MCF 10A (cell line): ENCODE results near the gene ANGEL1. TPM values are rescaled to one million over a fixed set of nuclear protein-coding genes. Genes with fewer than 3 reads are reported as not detected.
A peak's percentile ranks its signal among the peaks of the same experiment; 100 is the strongest.

Experiments used
- Bru-seq: library from RNA; stranded (reverse); fragments of 400-500 nt; gene quantifications from one replicate; lab custom pipeline; 2021; lab: Mats Ljungman, UMichigan
- BruChase-seq, 2 experiments: library from RNA; stranded (reverse); fragments of 400-500 nt; gene quantifications; one replicate each; lab custom pipeline; 2021; lab: Mats Ljungman, UMichigan
- BruUV-seq: library from RNA; stranded (reverse); fragments of 400-500 nt; replicated peaks from 2 replicates; lab custom pipeline; 2021; lab: Mats Ljungman, UMichigan
- CTCF ChIA-PET: fragments of 300-600 bp; sonication (Branson Sonifier 250); formaldehyde crosslinking; extraction: SDS; loops from one replicate; lab custom pipeline; 2021; ENCODE audit warnings: antibody characterized with exemption, inconsistent platforms; lab: Yijun Ruan, JAX
- POLR2A ChIA-PET: fragments of 300-600, 350-650 bp; sonication (Branson Sonifier 250); formaldehyde crosslinking; extraction: SDS; loops from one replicate; lab custom pipeline; 2020; ENCODE audit warnings: antibody characterized with exemption, inconsistent platforms; lab: Yijun Ruan, JAX
- DNase-seq: peaks from one replicate; pipeline ENCODE4 v3.0.0-alpha.2; 2018; ENCODE audit not compliant: unreplicated experiment
- H3K27ac Mint-ChIP-seq: one replicate; pipeline ENCODE4 v1.8.0; 2022; ENCODE audit warnings: mild to moderate bottlenecking, low read depth, mixed read lengths; ENCODE audit not compliant: unreplicated experiment
- H3K27me3 Mint-ChIP-seq: one replicate; pipeline ENCODE4 v1.8.0; 2022; ENCODE audit warnings: mixed read lengths; ENCODE audit not compliant: insufficient read depth, unreplicated experiment
- H3K36me3 Mint-ChIP-seq: one replicate; pipeline ENCODE4 v1.8.0; 2022; ENCODE audit warnings: mild to moderate bottlenecking, moderate library complexity, mixed read lengths; ENCODE audit not compliant: insufficient read depth, unreplicated experiment
- H3K4me1 Mint-ChIP-seq: one replicate; pipeline ENCODE4 v1.8.0; 2022; ENCODE audit warnings: mixed read lengths; ENCODE audit not compliant: insufficient read depth, unreplicated experiment
- H3K4me3 Mint-ChIP-seq: one replicate; pipeline ENCODE4 v1.8.0; 2022; ENCODE audit warnings: mild to moderate bottlenecking, moderate library complexity, mixed read lengths; ENCODE audit not compliant: unreplicated experiment
- H3K9me3 Mint-ChIP-seq: one replicate; pipeline ENCODE4 v1.8.0; 2022; ENCODE audit warnings: mixed read lengths; ENCODE audit not compliant: unreplicated experiment
- intact Hi-C: fragments of 100-400 bp; cut with micrococcal nuclease; formaldehyde crosslinking; loops from 2 replicates; pipeline ENCODE4 v1.14.1; 2022
- long read RNA-seq: library from polyadenylated mRNA; stranded (forward); transcript quantifications from one replicate; pipeline ENCODE4 v2.0.0, GENCODE V29; 2022
- total RNA-seq: library from RNA; stranded (reverse); gene quantifications from 2 replicates; pipeline ENCODE4 v1.2.3, GENCODE V29; 2022
- TF ChIP-seq, protein P1 (sequence below): fragments of 200-600 bp; IDR thresholded peaks from one replicate; pipeline ENCODE4 v1.8.0; 2022; ENCODE audit warnings: antibody characterized with exemption, mild to moderate bottlenecking; ENCODE audit not compliant: unreplicated experiment

ANGEL1 gene, protein sequence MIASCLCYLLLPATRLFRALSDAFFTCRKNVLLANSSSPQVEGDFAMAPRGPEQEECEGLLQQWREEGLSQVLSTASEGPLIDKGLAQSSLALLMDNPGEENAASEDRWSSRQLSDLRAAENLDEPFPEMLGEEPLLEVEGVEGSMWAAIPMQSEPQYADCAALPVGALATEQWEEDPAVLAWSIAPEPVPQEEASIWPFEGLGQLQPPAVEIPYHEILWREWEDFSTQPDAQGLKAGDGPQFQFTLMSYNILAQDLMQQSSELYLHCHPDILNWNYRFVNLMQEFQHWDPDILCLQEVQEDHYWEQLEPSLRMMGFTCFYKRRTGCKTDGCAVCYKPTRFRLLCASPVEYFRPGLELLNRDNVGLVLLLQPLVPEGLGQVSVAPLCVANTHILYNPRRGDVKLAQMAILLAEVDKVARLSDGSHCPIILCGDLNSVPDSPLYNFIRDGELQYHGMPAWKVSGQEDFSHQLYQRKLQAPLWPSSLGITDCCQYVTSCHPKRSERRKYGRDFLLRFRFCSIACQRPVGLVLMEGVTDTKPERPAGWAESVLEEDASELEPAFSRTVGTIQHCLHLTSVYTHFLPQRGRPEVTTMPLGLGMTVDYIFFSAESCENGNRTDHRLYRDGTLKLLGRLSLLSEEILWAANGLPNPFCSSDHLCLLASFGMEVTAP
- total RNA-seq (14.5 and 21.3 TPM in 2 replicates), Bru-seq, nascent RNA (percentile 66 among the genes with signal in this experiment), BruChase-seq, experiment 1, labeled RNA remaining after a 6-hour chase (percentile 69 among the genes with signal in this experiment), BruChase-seq, experiment 2, labeled RNA remaining after a 2-hour chase (percentile 64 among the genes with signal in this experiment)
- long read RNA-seq, full-length matches to known transcripts: 15 of 26 reads
- long read RNA-seq, partial matches to known transcripts: 6 of 26 reads
- long read RNA-seq, other reads (novel, unspliced or antisense): 5 of 26 reads

DNA sequence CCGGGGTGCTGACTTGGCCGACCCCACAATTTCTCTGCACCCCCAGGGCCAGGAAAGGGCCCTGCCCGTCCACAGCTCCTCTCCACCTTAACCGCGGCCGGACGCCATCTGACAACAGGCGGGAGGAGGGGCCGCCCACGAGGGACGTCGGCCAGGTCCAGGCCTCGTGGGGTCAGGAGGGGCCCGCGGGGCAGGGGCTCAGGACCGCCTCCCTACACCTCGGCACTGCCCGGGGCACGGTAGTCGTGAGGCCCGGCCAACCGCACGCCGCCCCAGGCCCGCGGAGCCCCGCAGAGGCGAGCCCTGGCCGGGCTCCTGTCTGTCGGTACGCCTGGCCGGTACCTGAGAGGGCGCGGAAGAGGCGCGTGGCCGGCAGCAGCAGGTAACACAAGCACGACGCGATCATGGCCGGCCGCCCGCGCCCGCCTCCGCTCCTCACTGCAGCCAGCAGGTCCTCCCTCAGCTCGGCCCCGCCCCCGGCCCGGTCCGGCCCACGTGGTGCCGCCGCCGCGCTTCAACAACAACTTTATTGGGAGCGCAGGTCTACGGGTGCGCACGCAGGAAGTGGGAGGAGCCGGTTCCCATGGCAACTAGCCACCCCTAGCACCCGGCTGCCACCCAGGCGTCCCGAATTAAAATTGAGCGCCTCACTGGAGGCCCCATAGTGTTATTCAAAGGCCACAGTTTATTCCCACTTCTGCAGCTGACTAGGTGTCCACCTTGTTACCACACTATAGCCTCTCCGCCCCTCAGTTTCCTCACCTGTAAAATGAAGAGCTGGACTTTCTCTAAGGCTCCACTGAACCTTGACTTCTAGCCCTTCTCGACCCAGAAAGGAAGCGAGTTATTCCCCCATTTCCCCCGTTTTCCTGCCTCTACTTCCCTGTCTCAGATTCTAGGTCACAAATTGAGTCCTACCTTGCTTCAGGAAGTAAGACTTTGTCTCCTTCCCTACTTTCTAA is at the start of gene ANGEL1:
Gene ANGEL1, minus strand, starts transcription at position 461 of the 962 bp plus-strand sequence. Its CDS starts 55 bp downstream, at position 406.
- peaks cover 10% of the 10 kb centered on the region for H3K36me3 Mint-ChIP-seq
- no peaks in the 10 kb centered on the region for H3K27me3 Mint-ChIP-seq
- ChIA-PET POLR2A (interaction anchor here (0.7 to 2.5 kb wide), 19 partner anchors 17 to 850 kb away, joined by 3 to 15 read pairs (median 4); partner anchors contain the start of genes AHSA1, CIPC, GPATCH2L and IRF2BPL), CTCF (interaction anchor here (0.6 to 4.3 kb wide), 5 partner anchors 28 to 423 kb away, joined by 3 to 68 read pairs (median 5); no protein-coding TSS in a partner anchor)
- H3K9me3 Mint-ChIP-seq: no peaks in the 10 kb centered on the region
- peak within 1 kb of the TSS; percentile 91 for H3K27ac Mint-ChIP-seq
- H3K4me3 Mint-ChIP-seq: peak within 1 kb of the TSS; percentile 97
- TF ChIP-seq, protein P1, sequence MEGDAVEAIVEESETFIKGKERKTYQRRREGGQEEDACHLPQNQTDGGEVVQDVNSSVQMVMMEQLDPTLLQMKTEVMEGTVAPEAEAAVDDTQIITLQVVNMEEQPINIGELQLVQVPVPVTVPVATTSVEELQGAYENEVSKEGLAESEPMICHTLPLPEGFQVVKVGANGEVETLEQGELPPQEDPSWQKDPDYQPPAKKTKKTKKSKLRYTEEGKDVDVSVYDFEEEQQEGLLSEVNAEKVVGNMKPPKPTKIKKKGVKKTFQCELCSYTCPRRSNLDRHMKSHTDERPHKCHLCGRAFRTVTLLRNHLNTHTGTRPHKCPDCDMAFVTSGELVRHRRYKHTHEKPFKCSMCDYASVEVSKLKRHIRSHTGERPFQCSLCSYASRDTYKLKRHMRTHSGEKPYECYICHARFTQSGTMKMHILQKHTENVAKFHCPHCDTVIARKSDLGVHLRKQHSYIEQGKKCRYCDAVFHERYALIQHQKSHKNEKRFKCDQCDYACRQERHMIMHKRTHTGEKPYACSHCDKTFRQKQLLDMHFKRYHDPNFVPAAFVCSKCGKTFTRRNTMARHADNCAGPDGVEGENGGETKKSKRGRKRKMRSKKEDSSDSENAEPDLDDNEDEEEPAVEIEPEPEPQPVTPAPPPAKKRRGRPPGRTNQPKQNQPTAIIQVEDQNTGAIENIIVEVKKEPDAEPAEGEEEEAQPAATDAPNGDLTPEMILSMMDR: no peak
- peaks cover 14% of the 10 kb centered on the region for H3K4me1 Mint-ChIP-seq
- intact Hi-C loops: no loop called here
- peak; percentile 96 for DNase-seq
- no TSS peak for BruUV-seq

DNA sequence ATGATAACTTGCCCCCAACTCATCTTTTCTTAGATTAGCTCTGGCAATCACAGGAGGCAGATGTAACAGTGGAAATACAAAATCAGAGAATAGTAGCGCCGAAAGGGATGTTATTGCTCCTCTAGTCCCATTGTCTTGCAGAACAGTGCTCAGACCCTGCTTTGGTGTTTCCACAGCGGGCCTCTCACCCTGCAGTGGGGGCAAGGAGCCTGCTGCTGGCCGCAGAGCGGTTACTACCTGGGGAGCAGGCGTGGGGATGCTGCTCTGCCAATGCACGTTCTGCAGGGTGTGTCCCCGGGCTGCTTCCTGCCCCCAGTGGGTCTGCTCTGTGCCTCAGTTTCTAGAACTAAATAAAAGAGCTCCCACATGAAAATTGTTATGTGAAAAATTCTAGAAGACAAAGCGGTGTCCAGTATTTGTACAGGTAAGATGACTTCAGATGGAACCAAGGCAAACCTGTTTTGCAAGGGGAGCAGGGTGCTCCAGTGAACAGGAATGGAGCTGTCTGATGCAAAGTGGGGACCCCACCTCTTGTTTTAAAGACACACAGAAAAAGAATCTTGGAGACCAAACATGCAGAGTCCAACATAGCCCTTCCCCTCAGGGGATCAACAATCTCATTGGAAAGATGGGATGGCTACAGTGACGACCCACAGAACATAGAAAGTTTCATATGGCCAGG is 49.0 kb upstream of the ANGEL1 start:
- TF ChIP-seq, protein P1: no peak
- H3K9me3 Mint-ChIP-seq: peaks cover under 1% of the 10 kb centered on the region
- no peaks in the 10 kb centered on the region for H3K4me1 Mint-ChIP-seq
- no peak for DNase-seq
- H3K36me3 Mint-ChIP-seq: no peaks in the 10 kb centered on the region
- CTCF ChIA-PET: interaction anchor here (0.6 to 2.0 kb wide), 3 partner anchors 11 to 431 kb away, joined by 3 to 6 read pairs (median 3); no protein-coding TSS in a partner anchor
- POLR2A ChIA-PET: no interaction called here
- BruUV-seq: no TSS peak
- H3K27ac Mint-ChIP-seq: no peak overlapping the region
- H3K4me3 Mint-ChIP-seq: no peak overlapping the region
- peaks cover 52% of the 10 kb centered on the region for H3K27me3 Mint-ChIP-seq
- intact Hi-C loops: no loop called here

DNA sequence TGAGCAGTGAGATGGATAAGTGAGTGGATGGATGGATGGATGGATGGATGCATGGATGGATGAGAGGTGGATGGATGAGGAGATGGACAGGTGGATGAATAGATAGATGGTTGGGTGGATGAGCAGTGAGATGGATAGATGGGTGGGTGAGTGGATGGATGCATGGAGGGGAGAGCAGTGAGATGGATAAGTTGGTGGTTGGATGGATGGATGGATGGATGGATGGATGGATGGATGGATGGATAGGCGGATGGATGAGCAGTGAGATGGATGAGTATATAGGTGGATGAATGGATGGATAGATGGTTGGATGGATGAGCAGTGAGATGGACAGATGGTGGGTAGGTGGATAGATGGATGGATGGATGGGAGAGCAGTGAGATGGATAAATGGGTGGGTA is 44.1 kb upstream of the ANGEL1 start:
- no peak overlapping the region for H3K27ac Mint-ChIP-seq
- H3K36me3 Mint-ChIP-seq: no peaks in the 10 kb centered on the region
- H3K4me1 Mint-ChIP-seq: no peaks in the 10 kb centered on the region
- ChIA-PET CTCF (interaction anchor here (1.6 to 2.8 kb wide), 2 partner anchors 16 to 19 kb away, joined by 4 to 18 read pairs; no protein-coding TSS in a partner anchor), POLR2A (no interaction called here)
- peaks cover 5% of the 10 kb centered on the region for H3K9me3 Mint-ChIP-seq
- intact Hi-C loops: no loop called here
- no peak for DNase-seq
- H3K4me3 Mint-ChIP-seq: no peak overlapping the region
- TF ChIP-seq, protein P1: no peak
- no TSS peak for BruUV-seq
- H3K27me3 Mint-ChIP-seq: peaks cover 70% of the 10 kb centered on the region
